Retinal pigment epithelial cell (primary cell): ENCODE data around the gene ZNF292.

ENCODE experiments used
- DNase-seq: peaks from one replicate; pipeline ENCODE4 v3.0.0-alpha.2; 2010; ENCODE audit warnings: low read depth
- H3K4me3 ChIP-seq: 2 replicates; pipeline ENCODE4 v1.5.1; 2011; ENCODE audit warnings: mild to moderate bottlenecking, low read length, control low read depth, moderate library complexity
- CTCF ChIP-seq: conservative IDR thresholded peaks from 2 replicates; pipeline ENCODE4 v1.5.1; 2011; ENCODE audit warnings: low read depth, low read length, control low read depth, inconsistent platforms

The ZNF292 gene

GRCh38 chr6:87250019-87250418 lies 94.7 kb downstream of the ZNF292 start:
- no peak for TF ChIP-seq CTCF
- no peak for DNase-seq
- H3K4me3 ChIP-seq: no peak overlapping the region

GRCh38 chr6:87251225-87251624 lies 95.9 kb downstream of the ZNF292 start:
- H3K4me3 ChIP-seq: no peak overlapping the region
- no peak for DNase-seq
- no peak for TF ChIP-seq CTCF

DNA sequence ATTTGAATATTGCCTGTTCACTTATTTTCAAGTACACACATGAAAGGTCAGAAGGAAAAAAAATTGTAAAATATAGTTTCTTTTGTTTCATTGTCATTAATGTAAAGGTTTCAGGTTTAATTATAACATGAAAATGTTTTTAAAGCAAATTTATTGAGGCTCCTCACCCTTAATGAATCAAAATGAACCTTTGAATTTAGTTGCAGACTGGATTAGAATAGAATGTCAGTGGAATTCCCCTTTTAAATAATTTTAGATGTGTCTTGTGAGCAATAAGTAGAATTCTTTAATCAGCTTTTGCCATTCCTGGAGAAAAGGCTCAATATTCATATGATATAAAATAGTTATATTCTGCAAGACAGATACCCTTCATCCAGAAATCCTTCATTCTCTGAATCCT lies 96.4 kb downstream of the ZNF292 start:
- H3K4me3 ChIP-seq: no peak overlapping the region
- TF ChIP-seq CTCF: no peak

GRCh38 chr6:87257046-87257445 lies 101.7 kb downstream of the ZNF292 start:
- no peak overlapping the region for H3K4me3 ChIP-seq
- TF ChIP-seq CTCF: no peak

More for the DNA sequence above, 96.4 kb downstream of the ZNF292 start:
- DNase-seq: no peak

GRCh38 chr6:87257565-87257964 lies 102.2 kb downstream of the ZNF292 start:
- TF ChIP-seq CTCF: no peak
- H3K4me3 ChIP-seq: no peak overlapping the region
- no peak for DNase-seq

More at GRCh38 chr6:87257046-87257445, 101.7 kb downstream of the ZNF292 start:
- no peak for DNase-seq

- H3K4me3 ChIP-seq: no peak overlapping the region
- no peak for DNase-seq
- no peak for TF ChIP-seq CTCF
Measured at GRCh38 chr6:87257975-87258374, 102.6 kb downstream of the ZNF292 start.

- no peak overlapping the region for H3K4me3 ChIP-seq
- no peak for TF ChIP-seq CTCF
- DNase-seq: no peak
Measured at GRCh38 chr6:87259791-87260190, 104.4 kb downstream of the ZNF292 start.
